Rectal smooth muscle tissue (tissue), 1 donor: Measurements from ENCODE around the gene SLCO1B1.
"Not testable (repeated sequence)": the region's sequence is repeated elsewhere in the genome, so short reads cannot be mapped to it uniquely, and the experiment has no call there.

Source experiments
- H3K27ac ChIP-seq: one replicate; pipeline ENCODE4 v1.7.0; 2013; ENCODE audit warnings: low read depth, low read length, inconsistent platforms
- H3K27me3 ChIP-seq: one replicate; pipeline ENCODE4 v1.7.0; 2013; ENCODE audit warnings: low read length; ENCODE audit not compliant: control insufficient read depth, insufficient read depth
- H3K36me3 ChIP-seq: one replicate; pipeline ENCODE4 v1.7.0; 2013; ENCODE audit warnings: low read length; ENCODE audit not compliant: control insufficient read depth, insufficient read depth
- H3K4me1 ChIP-seq: one replicate; pipeline ENCODE4 v1.7.0; 2013; ENCODE audit warnings: low read length; ENCODE audit not compliant: control insufficient read depth, insufficient read depth
- H3K4me3 ChIP-seq: one replicate; pipeline ENCODE4 v1.7.0; 2013; ENCODE audit warnings: low read length
- H3K9ac ChIP-seq: one replicate; pipeline ENCODE4 v1.7.0; 2013; ENCODE audit warnings: low read length

Gene SLCO1B1

DNA sequence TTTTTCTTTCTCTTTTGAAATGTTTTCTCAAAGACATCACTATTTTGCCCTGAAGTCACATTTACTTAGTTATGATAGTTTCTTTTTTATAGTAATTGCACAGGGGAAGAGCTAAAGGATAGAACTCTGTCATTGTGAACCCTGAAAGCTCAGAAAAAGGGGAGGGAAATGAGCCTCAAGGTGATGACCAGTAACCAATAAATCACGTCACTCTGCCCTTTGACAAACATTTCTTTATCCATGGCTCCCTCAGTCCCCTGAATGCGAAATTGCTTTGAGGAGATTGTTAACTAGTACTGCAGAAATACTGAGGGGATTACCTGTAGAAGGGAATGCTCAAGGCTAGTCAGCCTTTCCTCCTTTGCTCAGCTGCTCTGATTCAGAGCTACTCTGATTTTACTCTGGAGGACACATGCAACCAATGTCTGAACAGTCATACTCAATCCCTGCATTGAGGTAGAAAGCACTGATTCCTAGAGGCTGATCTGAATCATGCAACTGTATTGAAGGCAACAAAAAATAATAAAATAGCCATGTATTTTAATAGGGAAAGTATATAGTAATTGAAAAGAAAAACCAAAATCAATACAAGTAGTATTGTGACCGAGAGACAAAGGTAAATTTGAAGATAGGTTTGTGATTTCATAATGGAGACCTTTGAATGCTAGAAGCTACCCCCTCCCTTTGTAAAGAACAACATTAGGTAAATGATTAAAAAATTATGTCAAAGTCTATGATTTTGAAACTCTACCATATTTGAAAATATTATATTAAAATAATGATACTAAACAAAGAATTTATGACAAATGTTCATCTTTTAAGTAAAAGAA lies 24.7 kb downstream of the SLCO1B1 start:
- Histone ChIP-seq H3K4me3 (no peak overlapping the region), H3K27ac (no peak overlapping the region), H3K27me3 (no peaks in the 10 kb centered on the region), H3K4me1 (no peaks in the 10 kb centered on the region), H3K36me3 (no peaks in the 10 kb centered on the region), H3K9ac (no peak overlapping the region)

- Histone ChIP-seq H3K4me1 (no peaks in the 10 kb centered on the region), H3K4me3 (no peak overlapping the region), H3K27me3 (no peaks in the 10 kb centered on the region), H3K9ac (no peak overlapping the region), H3K27ac (no peak overlapping the region), H3K36me3 (no peaks in the 10 kb centered on the region)
Observed at GRCh38 chr12:21165048-21165447, 34.1 kb downstream of the SLCO1B1 start.

GRCh38 chr12:21169878-21170472 lies 39.0 kb downstream of the SLCO1B1 start:
- Histone ChIP-seq H3K9ac (no peak overlapping the region), H3K36me3 (no peaks in the 10 kb centered on the region), H3K27me3 (no peaks in the 10 kb centered on the region), H3K27ac (no peak overlapping the region), H3K4me1 (no peaks in the 10 kb centered on the region), H3K4me3 (no peak overlapping the region)

DNA sequence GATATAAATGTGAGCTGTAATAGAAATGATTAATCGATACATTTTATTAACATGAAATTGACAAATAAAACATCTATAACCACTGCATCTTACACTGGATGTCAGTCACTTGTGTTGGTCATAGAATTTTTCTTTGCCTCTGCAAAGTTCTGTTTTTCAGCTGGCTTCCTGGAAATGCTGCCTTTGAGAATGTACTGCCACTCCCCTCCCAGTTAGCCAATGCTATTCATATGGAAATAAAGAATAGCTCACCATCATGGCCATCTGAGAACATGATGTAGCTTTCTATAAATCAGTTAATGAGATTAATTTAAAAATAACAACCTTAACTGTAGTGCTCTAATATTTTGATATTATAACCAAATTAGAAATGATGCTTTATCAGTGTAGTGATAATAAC lies 41.1 kb downstream of the SLCO1B1 start:
- H3K4me3 ChIP-seq, result no peak overlapping the region
- no peaks in the 10 kb centered on the region for H3K4me1 ChIP-seq
- H3K36me3 ChIP-seq, result no peaks in the 10 kb centered on the region
- H3K9ac ChIP-seq, result no peak overlapping the region
- no peaks in the 10 kb centered on the region for H3K27me3 ChIP-seq
- H3K27ac ChIP-seq, result no peak overlapping the region

- H3K27me3 ChIP-seq, result no peaks in the 10 kb centered on the region
- no peaks in the 10 kb centered on the region for H3K36me3 ChIP-seq
- no peak overlapping the region for H3K27ac ChIP-seq
- H3K4me1 ChIP-seq, result no peaks in the 10 kb centered on the region
- no peak overlapping the region for H3K4me3 ChIP-seq
- no peak overlapping the region for H3K9ac ChIP-seq
Observed at GRCh38 chr12:21183721-21184275, 52.8 kb downstream of the SLCO1B1 start.

GRCh38 chr12:21190016-21190415 lies 59.0 kb downstream of the SLCO1B1 start:
- Histone ChIP-seq H3K4me3 (no peak overlapping the region), H3K4me1 (no peaks in the 10 kb centered on the region), H3K36me3 (no peaks in the 10 kb centered on the region), H3K27ac (no peak overlapping the region), H3K27me3 (no peaks in the 10 kb centered on the region), H3K9ac (no peak overlapping the region)

GRCh38 chr12:21214433-21214832 lies 83.4 kb downstream of the SLCO1B1 start:
- not testable (repeated sequence) for H3K4me1 ChIP-seq, H3K27ac ChIP-seq, H3K27me3 ChIP-seq, H3K36me3 ChIP-seq, H3K4me3 ChIP-seq, H3K9ac ChIP-seq

DNA sequence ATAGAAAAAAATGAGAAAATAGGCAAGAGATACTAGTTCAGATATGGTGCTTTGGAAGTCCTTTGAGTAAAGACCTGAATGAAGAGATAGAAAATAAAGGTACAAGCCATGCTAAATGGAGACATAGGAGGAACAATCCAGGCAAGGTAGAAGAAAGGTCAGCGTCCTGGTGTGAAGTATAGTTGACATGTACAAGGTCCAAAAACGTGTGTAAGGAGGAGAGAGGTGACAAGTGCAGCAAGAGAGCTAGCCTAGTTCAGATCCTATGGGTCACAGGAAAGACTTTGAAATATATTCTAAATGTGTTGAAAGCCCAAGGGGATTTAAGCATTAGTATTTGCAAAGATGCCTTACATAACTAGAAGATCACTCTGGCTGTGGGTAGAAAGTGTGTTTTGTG lies 88.2 kb downstream of the SLCO1B1 start:
- H3K4me3 ChIP-seq, result no peak overlapping the region
- no peaks in the 10 kb centered on the region for H3K27me3 ChIP-seq
- H3K36me3 ChIP-seq, result no peaks in the 10 kb centered on the region
- H3K4me1 ChIP-seq, result no peaks in the 10 kb centered on the region
- no peak overlapping the region for H3K27ac ChIP-seq
- no peak overlapping the region for H3K9ac ChIP-seq

DNA sequence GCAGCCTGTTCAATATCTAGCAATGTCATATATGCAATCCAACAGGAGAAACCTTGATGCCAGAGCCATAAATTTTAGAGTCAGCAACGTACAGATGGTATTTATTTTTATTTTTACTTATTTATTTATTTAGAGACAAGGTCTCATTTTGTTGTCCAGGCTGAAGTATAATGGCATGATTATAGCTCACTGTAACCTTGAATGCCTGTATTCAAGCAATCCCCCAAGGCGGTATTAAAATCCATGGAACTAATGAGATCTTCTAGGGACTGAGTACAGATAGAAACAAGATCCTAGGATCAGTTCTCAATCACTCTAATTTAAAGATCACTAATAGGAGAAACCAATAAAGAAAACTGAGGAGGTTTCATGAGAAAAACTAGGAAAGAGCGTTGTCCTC lies 89.3 kb downstream of the SLCO1B1 start:
- Histone ChIP-seq H3K4me1 (no peaks in the 10 kb centered on the region), H3K36me3 (no peaks in the 10 kb centered on the region), H3K9ac (no peak overlapping the region), H3K4me3 (no peak overlapping the region), H3K27ac (no peak overlapping the region), H3K27me3 (no peaks in the 10 kb centered on the region)

GRCh38 chr12:21221072-21221471 lies 90.1 kb downstream of the SLCO1B1 start:
- H3K36me3 ChIP-seq, result no peaks in the 10 kb centered on the region
- no peak overlapping the region for H3K27ac ChIP-seq
- no peaks in the 10 kb centered on the region for H3K4me1 ChIP-seq
- H3K9ac ChIP-seq, result no peak overlapping the region
- no peak overlapping the region for H3K4me3 ChIP-seq
- H3K27me3 ChIP-seq, result no peaks in the 10 kb centered on the region

DNA sequence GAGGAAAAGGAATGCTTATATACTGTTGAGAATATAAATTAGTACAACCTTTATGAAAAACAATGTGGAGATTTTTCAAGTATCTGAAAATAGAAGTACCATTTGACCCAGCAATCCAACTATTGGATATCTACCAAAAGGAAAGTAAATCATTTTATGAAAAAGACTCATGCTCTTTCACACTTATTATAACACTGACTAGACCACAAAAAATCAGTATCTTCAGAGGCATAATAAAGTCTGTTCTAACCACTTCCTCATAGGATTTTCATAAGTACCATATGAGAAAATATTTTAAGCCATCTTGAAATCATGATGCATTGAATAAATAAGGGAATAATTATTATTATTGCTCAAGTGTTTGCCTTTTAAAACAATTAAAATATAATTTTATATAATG lies 90.8 kb downstream of the SLCO1B1 start:
- no peaks in the 10 kb centered on the region for H3K27me3 ChIP-seq
- H3K4me1 ChIP-seq, result no peaks in the 10 kb centered on the region
- H3K36me3 ChIP-seq, result no peaks in the 10 kb centered on the region
- no peak overlapping the region for H3K27ac ChIP-seq
- H3K4me3 ChIP-seq, result no peak overlapping the region
- no peak overlapping the region for H3K9ac ChIP-seq

GRCh38 chr12:21223930-21224329 lies 92.9 kb downstream of the SLCO1B1 start:
- no peak overlapping the region for H3K27ac ChIP-seq
- no peak overlapping the region for H3K4me3 ChIP-seq
- no peaks in the 10 kb centered on the region for H3K27me3 ChIP-seq
- H3K36me3 ChIP-seq, result no peaks in the 10 kb centered on the region
- H3K9ac ChIP-seq, result no peak overlapping the region
- H3K4me1 ChIP-seq, result no peaks in the 10 kb centered on the region

- H3K4me3 ChIP-seq, result no peak overlapping the region
- no peaks in the 10 kb centered on the region for H3K27me3 ChIP-seq
- no peak overlapping the region for H3K9ac ChIP-seq
- H3K27ac ChIP-seq, result no peak overlapping the region
- no peaks in the 10 kb centered on the region for H3K36me3 ChIP-seq
- no peaks in the 10 kb centered on the region for H3K4me1 ChIP-seq
Observed at GRCh38 chr12:21234395-21234794, 103.4 kb downstream of the SLCO1B1 start.
